Dermis microvascular lymphatic vessel endothelial cell (primary cell): ENCODE data around the gene P3H2. TPM values are rescaled to one million over a fixed set of nuclear protein-coding genes. Genes with fewer than 3 reads are reported as not detected.
A peak's percentile ranks its signal among the peaks of the same experiment; 100 is the strongest.
"Not testable (repeated sequence)": the region's sequence is repeated elsewhere in the genome, so short reads cannot be mapped to it uniquely, and the experiment has no call there.

ENCODE experiments used
- DNase-seq, 2 donors: peaks; one replicate each; pipeline versions ENCODE4 v3.0.0 to v3.0.0-alpha.2; 2010; ENCODE audit warnings: low read depth in 2 of 2
- total RNA-seq: library from RNA; depleted of rRNA; stranded (reverse); fragments of >200 nt; gene quantifications from 2 replicates; pipeline ENCODE4 v1.2.1, GENCODE V29; 2014

Gene P3H2
- total RNA-seq, 1 donor from 2014 or later: 13.7 TPM

DNA sequence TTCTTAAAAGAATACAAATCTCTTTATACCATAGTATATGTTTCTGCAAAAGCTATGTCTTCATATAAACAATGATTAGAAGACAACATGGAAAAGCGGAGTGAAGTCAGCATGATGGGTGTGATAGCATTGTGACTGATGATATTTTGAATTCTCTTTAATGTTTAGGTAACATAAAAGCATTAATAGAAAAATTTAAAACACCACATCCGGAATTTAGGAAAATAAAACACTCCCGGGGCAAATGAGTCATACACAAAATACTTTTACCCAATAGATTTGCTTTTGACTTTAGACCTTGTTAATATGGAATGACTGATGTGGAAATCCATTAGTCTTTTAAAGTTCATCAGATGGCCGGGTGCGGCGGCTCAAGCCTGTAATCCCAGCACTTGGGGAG, 134.7 kb downstream of the P3H2 start:
- DNase-seq: peak in 1 of 2 donors; percentile 15

DNA sequence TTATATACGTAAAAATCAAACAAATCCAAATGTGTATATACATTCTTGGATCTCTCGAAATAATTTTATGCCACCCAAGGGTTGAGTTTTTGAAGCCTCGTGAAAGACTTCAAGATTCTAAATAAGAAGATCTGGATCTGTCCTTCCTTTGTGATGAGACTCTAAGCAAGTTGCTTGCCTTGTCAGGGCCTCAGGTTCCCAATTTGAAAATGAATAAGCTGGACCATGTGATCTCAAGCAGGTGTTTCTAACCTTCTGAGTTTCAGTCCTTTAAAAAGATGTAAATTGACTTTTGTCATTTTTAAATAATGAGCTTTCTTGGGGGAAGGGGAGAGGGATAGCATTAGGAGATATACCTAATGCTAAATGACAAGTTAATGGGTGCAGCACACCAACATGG, 137.1 kb downstream of the P3H2 start:
- no peak for DNase-seq

DNA sequence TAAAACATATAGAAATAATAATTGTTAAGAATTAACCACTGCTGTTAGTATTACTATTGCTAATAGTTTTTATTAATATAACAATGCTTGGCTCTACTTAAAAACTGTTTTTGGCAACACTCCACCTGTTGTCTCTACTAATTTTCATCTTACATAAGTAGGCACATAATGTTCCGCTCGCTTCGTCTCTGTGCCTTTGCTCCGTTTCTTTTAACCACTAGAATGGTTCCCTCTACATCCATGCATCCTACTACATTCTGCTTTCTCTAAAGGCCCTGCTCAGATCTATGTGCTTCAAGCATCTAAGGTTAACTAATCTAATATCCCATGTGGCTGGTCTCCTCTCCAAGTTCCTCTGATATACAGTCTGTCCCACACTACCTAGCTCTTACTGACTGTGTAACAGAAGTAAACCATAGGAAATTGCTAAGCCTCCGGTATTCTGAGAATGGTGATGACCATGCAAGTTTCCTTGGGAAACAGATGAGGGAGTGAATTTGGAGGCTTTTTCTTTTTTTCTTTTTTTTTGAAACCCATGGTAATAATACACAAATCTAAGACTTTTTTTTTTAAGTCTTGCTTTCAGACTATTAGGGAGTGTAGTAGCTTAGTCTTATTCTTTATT, 138.3 kb downstream of the P3H2 start:
- peak in 1 of 2 donors; percentile 70 for DNase-seq

DNA sequence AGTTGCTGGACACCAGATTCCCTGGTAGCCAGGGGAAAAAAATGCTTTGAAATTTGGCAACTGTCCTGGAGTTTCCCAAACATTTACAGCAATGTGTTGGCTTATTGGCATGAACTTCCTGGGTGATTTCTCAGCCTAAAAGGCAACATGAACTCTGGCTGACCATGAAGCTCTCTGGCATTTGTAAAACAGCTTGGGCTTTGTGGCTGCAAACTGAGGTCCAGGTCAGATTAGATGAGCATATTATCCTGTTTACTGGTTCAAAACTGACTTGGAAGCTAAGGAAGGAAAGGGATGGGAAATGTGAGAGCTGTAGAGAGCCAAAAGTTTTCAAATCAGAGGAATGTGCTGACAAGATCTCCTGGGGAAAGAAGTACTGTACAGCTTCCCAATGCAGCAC, 139.0 kb downstream of the P3H2 start:
- DNase-seq: peak; percentile 27 to 68

DNA sequence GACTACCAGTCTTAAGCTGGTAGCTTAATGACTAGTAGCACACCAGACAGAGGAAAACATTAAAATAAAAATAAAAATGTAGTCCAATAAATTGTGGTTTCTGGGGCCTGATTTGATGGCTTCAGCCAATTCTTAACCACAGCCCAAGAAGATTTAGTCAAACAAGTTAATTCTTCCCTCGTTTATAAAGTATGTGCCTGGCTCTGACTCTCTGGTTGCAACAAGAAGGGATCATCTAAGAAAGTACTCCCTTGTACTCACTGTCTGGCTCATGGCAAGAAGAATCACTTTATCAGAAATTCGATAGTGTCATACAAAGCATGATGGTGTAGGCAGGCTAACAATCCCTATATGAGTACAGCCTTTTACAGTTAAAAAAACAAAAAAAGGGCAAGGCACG, 141.9 kb downstream of the P3H2 start:
- no peak for DNase-seq

- no peak for DNase-seq
Observed at GRCh38 chr3:189977174-189977573, 143.5 kb downstream of the P3H2 start.

DNA sequence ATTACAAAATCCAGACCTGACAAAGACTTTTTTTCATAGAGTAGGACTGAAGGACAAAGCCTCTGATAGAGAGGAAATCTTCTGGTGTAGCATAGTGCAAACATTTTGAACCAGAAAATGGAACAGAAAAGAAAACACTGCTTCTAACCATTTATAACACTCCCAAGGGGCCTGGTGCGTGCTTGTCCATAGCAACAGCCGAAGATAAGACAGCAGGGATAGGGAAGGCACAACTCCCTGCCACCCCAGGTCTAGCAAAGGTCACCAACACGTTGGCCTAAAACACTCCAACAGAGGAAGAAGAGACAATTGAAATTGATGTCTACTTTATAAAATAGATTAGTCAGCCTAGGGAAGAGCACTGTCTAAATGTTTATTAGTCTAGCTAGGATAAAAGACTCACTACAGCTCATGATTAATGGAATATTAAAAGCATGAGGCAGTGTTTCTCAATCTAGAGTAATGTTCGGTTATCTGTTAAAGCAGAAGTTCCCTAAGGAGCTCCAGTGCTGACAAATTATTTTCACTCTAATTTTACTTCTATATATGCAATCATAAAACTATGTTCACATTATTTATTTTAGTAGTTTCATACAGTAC, 145.2 kb downstream of the P3H2 start:
- DNase-seq: no peak

DNA sequence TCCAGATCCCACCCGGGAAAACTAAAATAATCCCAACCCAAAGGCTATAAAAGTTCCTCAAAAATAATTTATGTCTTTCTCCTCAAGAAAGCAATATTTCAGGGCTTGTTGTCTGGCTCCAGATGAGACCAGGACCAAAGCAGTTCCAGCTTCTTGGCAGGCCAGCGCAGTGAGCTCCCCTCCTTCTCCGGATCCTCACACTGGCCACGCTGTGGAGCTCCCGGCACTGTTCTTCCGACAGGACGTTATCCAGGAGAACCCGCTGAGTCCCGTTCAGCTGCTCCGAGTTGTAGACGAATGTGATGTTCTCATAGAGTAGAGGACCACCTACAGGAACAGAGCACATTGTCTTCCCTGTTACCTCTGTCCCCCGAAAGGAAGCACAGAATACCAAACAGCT, 146.3 kb downstream of the P3H2 start:
- no peak for DNase-seq

DNA sequence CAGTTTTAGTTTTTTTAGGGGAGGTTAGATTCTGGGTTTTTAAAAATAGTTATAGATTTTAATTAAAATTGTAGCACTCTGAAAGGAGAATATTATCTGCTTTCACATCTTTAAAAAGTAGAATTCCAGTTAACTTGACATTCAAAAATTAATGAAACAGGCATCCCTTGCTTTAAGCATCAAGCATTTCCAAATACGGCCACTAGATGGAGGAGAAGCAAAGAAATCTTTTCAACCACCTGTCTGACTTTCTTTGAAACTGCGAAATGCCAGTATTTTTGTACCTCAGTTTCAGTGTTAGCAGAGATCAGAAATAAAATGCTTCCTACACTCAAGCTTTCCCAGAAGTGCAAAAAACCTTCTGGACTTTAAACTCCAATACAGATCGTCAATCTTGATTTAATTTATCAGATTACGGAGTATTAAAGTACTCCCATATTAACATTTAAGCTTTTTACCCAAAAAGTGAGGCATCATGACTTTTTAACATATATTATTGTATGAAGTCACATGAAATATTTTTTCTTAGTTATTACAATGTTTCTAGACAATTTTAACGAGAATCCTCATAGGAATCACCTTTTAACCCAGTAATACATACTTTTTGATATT, 153.3 kb downstream of the P3H2 start:
- DNase-seq: peak; percentile 49 to 71

- DNase-seq: no peak
Observed at GRCh38 chr3:189966843-189967242, 153.9 kb downstream of the P3H2 start.

- no peak for DNase-seq
Observed at GRCh38 chr3:189964623-189965332, 155.9 kb downstream of the P3H2 start.

DNA sequence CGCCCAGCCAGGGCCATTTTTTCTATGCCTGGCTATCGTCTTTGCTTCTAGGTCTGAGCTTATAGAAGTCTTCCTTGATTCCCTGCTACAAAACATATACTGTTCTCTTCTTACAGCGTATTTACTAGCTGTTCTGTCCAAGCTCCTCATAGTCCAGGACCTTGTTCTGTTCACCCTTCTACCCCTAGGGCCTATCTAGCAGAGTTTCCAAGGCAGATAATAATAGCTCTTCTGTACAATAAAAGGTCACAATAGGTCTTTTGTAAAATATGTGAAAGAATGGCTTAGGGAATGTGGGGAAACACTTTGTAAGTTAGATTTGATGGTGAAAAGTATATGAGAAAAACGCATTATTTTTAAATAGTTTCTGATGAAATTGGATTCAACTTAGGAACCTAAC, 158.2 kb downstream of the P3H2 start:
- no peak for DNase-seq

DNA sequence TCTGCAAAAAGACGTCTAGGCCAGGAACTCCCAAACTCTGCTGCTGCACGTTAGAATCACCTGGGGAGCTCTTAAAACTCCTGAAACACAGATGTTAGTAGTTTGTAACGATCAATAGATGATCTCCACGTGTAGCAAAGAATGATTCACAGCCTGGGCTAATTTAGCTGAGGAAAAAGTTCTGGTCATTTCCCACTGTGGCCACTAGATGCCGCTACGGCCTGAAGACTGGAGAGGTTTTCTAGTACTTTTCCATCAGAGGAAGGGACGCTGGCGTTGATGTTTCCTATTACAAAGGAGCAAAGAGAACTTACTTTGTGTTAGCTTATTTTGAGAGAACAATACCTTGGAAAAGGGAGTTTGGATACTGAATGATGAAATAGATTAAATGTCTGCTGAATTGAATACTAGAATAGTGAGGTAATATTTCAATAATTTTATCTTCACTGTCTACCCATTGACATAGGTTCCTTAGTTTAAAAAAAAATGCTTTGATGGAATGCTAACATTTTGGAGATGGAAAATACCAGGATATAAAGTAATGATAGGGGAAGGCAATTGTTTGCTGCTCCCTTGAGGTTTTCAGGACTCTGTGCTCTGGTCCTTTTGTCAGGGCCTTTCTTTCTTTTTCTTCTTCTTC, 159.1 kb downstream of the P3H2 start:
- peak; percentile 83 to 92 for DNase-seq

DNA sequence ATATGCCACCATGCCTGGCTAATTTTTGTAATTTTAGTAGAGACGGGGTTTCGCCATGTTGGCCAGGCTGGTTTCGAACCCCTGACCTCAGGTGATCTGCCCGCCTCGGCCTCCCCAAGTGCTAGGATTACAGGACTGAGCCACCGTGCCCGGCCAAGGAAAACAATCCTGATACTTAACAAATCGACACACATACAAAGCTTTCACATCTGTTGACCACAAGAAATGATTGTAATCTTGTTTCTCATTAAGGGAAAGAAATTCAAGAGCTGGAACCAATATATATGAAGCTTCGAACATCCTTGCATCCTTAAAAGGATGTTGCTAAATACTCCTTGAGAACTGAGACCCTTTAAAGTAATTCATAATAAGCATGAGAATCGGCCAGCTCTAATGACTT, 159.6 kb downstream of the P3H2 start:
- DNase-seq: not testable (repeated sequence)

- no peak for DNase-seq
Observed at GRCh38 chr3:189954733-189955665, 165.7 kb downstream of the P3H2 start.

GRCh38 chr3:189953551-189953950, 167.1 kb downstream of the P3H2 start:
- no peak for DNase-seq

GRCh38 chr3:189952272-189952671, 168.4 kb downstream of the P3H2 start:
- DNase-seq: no peak

- no peak for DNase-seq
Observed at GRCh38 chr3:189950258-189950657, 170.4 kb downstream of the P3H2 start.

GRCh38 chr3:189949580-189949979, 171.1 kb downstream of the P3H2 start:
- DNase-seq: no peak

DNA sequence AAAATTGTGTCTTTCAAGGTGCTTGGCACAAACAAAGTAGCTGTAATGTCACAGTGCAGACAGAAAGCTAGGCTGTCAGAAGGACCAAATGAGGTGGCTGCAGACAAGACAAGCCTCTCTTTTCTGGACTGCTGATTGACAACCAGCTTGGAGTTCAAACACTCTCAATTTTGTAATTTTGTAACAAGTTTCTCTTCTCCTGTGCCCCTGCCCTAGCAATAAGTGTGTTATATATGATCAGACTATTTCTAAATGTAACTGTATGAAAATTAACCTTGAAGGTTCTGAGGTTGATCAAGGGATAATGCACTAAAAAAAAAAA, 172.0 kb downstream of the P3H2 start:
- DNase-seq: no peak
